ENCODE measurements around the gene IQCB1. TPM values are rescaled to one million over a fixed set of nuclear protein-coding genes. Genes with fewer than 3 reads are reported as not detected.

The IQCB1 gene
- total and polyA plus RNA-seq, 9 of the 15 experiments (the other 6 are each of a cell fraction or from before 2014, with no cell fraction given), result 21.1 to 38.1 (median 27.5) TPM

GRCh38 chr3:121723485-121723884 is 111.4 kb downstream of the IQCB1 start:
- ChIA-PET CTCF (ENCODE audit: low intra/inter-chr PET ratio) (no interaction called here), POLR2A (no interaction called here)
- BruUV-seq (replicated peaks), result no TSS peak
- in situ Hi-C loops (cut with MboI) (no loop called here), intact Hi-C loops (cut with micrococcal nuclease) (no loop called here)
- no peak for FAIRE-seq
- Histone ChIP-seq H3K36me3 (ENCODE audit: control insufficient read depth, insufficient read depth, low read length) (peaks cover 42% of the 10 kb centered on the region; the same call in 2 of the 3 replicates), H4K20me1 (replicated peaks; ENCODE audit: control insufficient read depth, insufficient read depth, low read length) (no peaks in the 10 kb centered on the region), H3K9me1 (ENCODE audit: control insufficient read depth, insufficient read depth, low read length) (no peaks in the 10 kb centered on the region), H3K4me3 (no peak overlapping the region), H3K27me3 (ENCODE audit: control insufficient read depth in 2 of 2, insufficient read depth in 2 of 2, low read length in 2 of 2) (no peaks in the 10 kb centered on the region), H3K4me1 (replicated peaks in 1 of 2; ENCODE audit: control insufficient read depth in 2 of 2, insufficient read depth in 2 of 2, low read length in 2 of 2) (no peaks in the 10 kb centered on the region; a peak in 1 of 5 replicates), H3K4me2 (ENCODE audit: insufficient read depth, low read length) (no peak overlapping the region), H2AFZ (ENCODE audit: low read depth, low read length) (no peak overlapping the region), H3K27ac (ENCODE audit: extremely low read depth, low read depth, low read length) (no peak overlapping the region), H3K9ac (ENCODE audit: insufficient read depth in 1 of 2, low read depth in 2 of 2, low read length in 2 of 2) (no peak overlapping the region), H3K9me3 (replicated peaks; ENCODE audit: control insufficient read depth, insufficient read depth, low read depth, low read length) (no peaks in the 10 kb centered on the region), H3K79me2 (ENCODE audit: control insufficient read depth, insufficient read depth, low read length) (no peaks in the 10 kb centered on the region)
- DNase-seq (ENCODE audit: extremely low read depth in 1 of 4, low spot score in 3 of 4), result no peak
- WGBS (ENCODE audit: insufficient coverage, low coverage, missing lambda C conversion rate), result 88% methylated on average over 1 of the region's 1 CpG
- no peak for ATAC-seq
- no peak for TF ChIP-seq SNIP1 (IDR thresholded peaks at IDR 0.05; ENCODE audit: low read depth)

DNA sequence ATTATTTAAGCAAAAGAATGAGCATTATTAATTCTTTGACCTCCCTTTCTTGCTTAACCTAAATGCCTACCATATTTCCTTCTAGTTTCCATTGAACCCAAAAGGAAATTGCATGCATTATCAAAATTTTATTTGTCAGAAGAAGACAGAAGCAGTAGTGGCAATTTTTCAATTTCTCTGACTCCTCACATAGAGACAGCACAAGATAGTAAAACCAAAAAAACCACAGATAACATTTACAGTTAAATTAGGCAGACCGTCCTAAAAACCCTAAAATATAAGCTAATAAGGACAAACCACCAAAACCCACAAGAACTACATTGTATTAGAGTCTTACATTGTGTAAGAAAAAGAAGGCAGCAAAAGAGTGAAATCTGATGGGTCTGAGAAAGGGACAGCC is 112.4 kb downstream of the IQCB1 start:
- BruUV-seq (replicated peaks), result no TSS peak
- TF ChIP-seq HMGXB4 (CRISPR knock-in tag; IDR thresholded peaks at IDR 0.05) (no peak), NONO (IDR thresholded peaks at IDR 0.05; ENCODE audit: low read depth in 2 of 2, low read length in 1 of 2) (no peak), ILK (tag; IDR thresholded peaks at IDR 0.05; ENCODE audit: borderline replicate concordance, low read depth) (no peak), TEAD2 (tag; IDR thresholded peaks at IDR 0.05) (no peak)

More for the DNA sequence above, 112.4 kb downstream of the IQCB1 start:
- H3K4me2 ChIP-seq (ENCODE audit: insufficient read depth, low read length), result no peak overlapping the region
- H3K4me3 ChIP-seq, result no peak overlapping the region
- no peaks in the 10 kb centered on the region; a peak in 1 of 5 replicates for H3K4me1 ChIP-seq (replicated peaks in 1 of 2; ENCODE audit: control insufficient read depth in 2 of 2, insufficient read depth in 2 of 2, low read length in 2 of 2)
- no peak overlapping the region for H3K9ac ChIP-seq (ENCODE audit: insufficient read depth in 1 of 2, low read depth in 2 of 2, low read length in 2 of 2)
- intact Hi-C loops (cut with micrococcal nuclease) (no loop called here), in situ Hi-C loops (cut with MboI) (no loop called here)
- WGBS (ENCODE audit: insufficient coverage, low coverage, missing lambda C conversion rate), result no CpG with 5 or more reads among the region's 1 CpG
- no peaks in the 10 kb centered on the region for H3K27me3 ChIP-seq (ENCODE audit: control insufficient read depth in 2 of 2, insufficient read depth in 2 of 2, low read length in 2 of 2)
- H4K20me1 ChIP-seq (replicated peaks; ENCODE audit: control insufficient read depth, insufficient read depth, low read length), result no peaks in the 10 kb centered on the region
- no peak overlapping the region for H2AFZ ChIP-seq (ENCODE audit: low read depth, low read length)
- ATAC-seq (no peak), DNase-seq (ENCODE audit: extremely low read depth in 1 of 4, low spot score in 3 of 4) (no peak), FAIRE-seq (no peak)
- H3K9me3 ChIP-seq (replicated peaks; ENCODE audit: control insufficient read depth, insufficient read depth, low read depth, low read length), result no peaks in the 10 kb centered on the region
- no peak overlapping the region for H3K27ac ChIP-seq (ENCODE audit: extremely low read depth, low read depth, low read length)
- H3K36me3 ChIP-seq (ENCODE audit: control insufficient read depth, insufficient read depth, low read length), result peaks cover 48% of the 10 kb centered on the region; the same call in 2 of the 3 replicates
- H3K9me1 ChIP-seq (ENCODE audit: control insufficient read depth, insufficient read depth, low read length), result no peaks in the 10 kb centered on the region
- ChIA-PET POLR2A (no interaction called here), CTCF (ENCODE audit: low intra/inter-chr PET ratio) (no interaction called here)
- no peaks in the 10 kb centered on the region for H3K79me2 ChIP-seq (ENCODE audit: control insufficient read depth, insufficient read depth, low read length)

Measured in K562 (cell line).